ENCODE results near the gene KRTAP2-3. TPM values are rescaled to one million over a fixed set of nuclear protein-coding genes. Genes with fewer than 3 reads are reported as not detected.
"Not testable (repeated sequence)": the region's sequence is repeated elsewhere in the genome, so short reads cannot be mapped to it uniquely, and the experiment has no call there.

The KRTAP2-3 gene
- total RNA-seq, 1 experiment from 2014 or later = not detected

DNA sequence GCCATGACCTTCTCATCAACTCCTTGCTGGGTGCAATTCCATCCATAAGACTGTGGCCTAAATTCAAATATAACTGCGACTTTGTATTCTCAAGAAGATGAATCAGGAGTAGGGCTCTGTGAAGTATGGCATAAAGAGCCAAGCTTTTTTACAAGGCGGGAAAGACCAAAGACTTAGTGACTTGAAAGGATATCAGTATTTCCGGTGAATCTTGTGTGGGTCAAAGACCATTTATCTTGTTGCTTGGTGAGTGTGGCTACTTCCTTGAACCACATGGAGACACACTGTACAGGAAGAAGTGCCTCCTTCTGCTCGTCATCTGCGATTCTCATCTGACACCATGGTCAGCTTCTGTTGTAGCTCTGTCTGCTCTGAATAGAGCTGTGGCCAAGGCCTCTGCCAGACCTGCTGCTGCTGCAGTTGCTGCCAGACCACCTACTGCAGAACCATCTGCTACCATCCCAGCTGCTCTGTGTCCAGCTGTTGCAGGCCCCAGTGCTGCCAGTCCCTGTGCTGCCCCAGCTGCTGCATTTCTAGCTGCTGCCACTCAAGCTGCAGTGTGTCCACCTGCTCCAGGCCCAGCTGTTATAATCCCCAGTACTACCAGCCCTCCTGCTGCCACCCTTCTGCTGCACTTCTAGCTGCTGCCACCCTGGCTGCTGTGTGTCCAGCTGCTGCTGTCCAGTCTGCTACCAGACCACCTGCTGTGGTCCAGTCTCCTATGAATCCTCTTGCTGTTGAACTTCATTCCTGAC, 11.9 kb upstream of the KRTAP2-3 start:
- DNase-seq (ENCODE audit: extremely low read depth, low read depth) = no peak

DNA sequence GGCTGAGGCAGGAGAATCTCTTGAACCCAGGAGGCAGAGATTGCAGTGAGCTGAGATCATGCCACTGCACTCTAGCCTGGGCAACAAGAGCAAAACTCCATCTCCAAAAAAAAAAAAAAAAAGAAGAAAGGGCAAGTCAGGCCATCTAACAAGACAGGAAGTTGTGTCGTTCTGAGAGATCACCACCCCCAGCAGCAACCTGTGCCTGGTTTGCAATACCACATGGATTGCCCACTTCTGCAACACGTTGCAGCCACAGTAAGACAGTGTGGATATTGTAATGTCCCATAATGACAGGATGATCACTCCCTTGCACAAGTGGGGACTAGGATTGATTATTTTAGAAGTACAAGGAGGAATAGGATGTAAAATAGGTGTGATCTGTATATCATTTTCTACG, 9.1 kb upstream of the KRTAP2-3 start:
- no peak for DNase-seq (ENCODE audit: extremely low read depth, low read depth)

DNA sequence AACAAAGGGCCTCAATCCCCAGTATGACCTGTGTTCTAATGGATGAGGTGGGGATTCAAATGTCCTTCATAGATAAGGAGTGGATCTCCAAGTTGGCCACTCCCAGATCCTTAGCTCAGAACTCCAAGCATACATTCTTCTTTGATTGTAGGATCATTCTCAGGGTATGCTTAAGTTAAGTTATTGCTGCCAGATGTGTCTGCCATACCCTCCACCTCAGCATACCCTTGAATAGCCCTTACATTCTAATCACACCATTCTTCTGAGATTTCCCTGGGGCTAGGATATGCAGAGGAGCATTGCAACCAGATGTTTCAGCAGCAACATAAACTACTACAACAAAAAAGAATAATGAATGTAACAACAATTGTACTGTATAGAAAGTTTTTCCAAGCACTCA, 7.4 kb upstream of the KRTAP2-3 start:
- DNase-seq (ENCODE audit: extremely low read depth, low read depth) = no peak

DNA sequence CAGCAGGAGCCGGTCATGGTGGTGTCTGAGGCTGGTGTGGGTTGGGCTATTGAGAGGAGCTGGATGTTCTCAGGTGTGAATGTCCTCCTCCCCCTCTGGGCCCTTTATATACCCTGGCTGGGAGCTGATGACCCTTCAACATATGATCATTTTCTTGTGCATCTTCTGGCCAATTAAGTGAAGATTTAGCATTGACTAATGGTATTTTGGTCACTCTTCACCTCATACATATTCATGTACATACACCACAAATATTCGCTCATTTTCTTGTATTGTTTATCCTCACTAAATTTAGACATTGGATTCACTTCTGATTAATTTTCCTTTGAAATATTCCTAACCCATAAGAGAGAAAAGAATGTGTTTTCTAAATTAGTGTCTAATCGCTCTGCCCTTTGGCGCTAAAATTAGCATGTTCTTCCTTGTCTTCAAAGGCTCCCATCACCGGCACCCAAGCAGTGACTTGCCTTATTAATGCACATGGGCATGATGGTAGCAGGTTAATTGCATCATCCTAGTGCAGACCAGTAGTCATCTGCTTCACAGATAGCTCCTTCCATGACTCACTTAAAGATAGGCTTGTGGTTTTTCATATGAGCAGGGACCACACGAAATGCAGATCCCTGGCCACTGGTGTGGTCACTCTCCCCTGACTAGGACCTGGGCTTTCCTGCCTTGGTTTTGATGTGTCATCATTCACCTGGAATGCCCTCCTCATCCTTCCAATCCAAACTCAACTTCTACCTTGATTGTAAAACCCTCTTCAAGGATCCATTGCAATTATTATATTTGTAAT, 6.1 kb upstream of the KRTAP2-3 start, which contains the start of gene KRTAP2-4:
Gene KRTAP2-4, minus strand, starts transcription at position 51 of the 796 bp plus-strand sequence. Its CDS starts 34 bp downstream, at position 17.
- DNase-seq (ENCODE audit: extremely low read depth, low read depth) = no peak

DNA sequence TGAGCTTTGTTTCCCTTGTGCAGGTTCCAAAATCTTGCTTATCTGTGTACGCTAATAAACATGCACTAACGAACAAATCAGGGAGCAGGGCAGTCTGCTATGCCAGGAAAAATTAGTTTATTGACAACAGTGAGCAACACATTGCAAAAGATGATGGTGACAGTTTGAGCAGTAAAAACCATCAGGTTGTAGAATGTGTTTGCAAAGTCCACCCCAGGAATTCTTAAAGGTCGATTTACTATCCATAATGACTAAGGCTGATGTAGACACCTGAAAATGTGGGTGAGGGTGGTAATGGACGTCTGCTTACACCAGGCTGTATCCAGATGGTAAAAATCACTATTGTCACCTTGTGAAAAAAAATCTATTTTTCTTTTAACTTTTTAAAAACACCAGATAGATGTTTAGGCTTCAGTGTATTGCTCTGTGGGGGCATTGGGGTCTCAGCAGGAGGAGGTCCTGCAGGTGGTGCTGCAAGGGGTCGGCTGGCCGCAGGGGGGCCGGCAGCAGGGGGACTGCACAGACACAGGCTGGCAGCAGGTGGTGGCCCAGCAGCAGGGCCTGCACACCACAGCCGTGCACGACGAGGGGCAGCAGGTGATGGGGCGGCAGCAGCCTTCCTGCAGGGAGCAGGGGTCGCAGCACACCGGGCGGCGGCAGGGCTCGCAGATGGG, 5.2 kb upstream of the KRTAP2-3 start:
- DNase-seq (ENCODE audit: extremely low read depth, low read depth) = not testable (repeated sequence)

DNA sequence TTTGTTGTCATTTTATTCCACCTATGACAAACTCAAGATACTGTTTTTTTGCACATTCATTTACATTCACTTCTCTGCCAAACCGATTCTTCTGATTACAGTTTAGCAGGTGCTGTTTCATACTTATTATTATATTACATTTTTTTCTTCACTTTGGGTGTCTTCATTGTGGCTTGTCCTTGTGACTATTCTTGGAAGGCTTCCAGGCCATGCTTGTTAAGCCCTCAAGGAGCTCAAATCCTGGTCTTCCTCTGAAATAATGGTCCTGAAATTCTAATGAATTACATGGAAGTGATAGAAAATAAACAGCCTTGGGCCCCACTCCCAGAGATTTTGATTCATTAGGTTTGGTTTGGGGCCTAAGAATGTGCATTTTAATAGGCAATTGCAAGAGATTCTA, 4.4 kb upstream of the KRTAP2-3 start:
- DNase-seq (ENCODE audit: extremely low read depth, low read depth) = no peak

DNA sequence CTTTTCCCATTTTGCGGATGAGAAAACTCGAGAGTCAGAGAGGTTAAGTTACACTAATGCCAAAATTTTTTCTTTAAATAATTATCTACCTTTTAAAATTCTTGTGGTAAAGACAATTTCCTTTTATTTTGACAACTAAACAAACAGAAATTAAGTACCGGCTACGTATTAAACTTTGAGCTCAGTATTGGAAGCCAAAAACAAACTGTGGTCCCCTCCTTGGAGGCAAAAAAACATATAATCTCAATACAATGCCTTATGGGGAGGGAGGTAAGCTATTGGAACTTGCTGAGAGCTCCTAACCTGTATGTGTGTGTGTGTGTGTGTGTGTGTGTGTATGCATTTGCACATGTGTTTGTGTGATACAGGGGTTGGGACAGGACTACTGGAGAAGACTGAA, 3.5 kb upstream of the KRTAP2-3 start:
- DNase-seq (ENCODE audit: extremely low read depth, low read depth) = no peak

DNA sequence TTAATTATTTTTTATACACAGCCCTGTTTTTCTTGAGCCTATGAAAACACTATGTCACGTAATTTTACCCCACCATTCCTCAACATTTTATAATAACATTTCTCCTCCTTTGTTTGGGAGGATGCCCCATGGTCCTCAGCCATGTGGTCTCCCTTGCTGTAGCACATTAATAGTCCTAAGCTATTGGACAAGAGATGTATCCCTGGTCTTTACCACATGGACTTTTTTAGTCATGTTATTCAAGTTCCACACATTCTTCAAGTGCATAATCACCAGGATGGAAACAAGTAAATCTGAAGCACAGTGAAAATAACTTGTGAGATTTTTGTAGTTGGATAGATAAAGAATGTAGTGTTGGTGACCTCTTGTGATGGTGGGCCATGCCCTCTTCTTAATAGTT, 2.0 kb upstream of the KRTAP2-3 start:
- DNase-seq (ENCODE audit: extremely low read depth, low read depth) = no peak

DNA sequence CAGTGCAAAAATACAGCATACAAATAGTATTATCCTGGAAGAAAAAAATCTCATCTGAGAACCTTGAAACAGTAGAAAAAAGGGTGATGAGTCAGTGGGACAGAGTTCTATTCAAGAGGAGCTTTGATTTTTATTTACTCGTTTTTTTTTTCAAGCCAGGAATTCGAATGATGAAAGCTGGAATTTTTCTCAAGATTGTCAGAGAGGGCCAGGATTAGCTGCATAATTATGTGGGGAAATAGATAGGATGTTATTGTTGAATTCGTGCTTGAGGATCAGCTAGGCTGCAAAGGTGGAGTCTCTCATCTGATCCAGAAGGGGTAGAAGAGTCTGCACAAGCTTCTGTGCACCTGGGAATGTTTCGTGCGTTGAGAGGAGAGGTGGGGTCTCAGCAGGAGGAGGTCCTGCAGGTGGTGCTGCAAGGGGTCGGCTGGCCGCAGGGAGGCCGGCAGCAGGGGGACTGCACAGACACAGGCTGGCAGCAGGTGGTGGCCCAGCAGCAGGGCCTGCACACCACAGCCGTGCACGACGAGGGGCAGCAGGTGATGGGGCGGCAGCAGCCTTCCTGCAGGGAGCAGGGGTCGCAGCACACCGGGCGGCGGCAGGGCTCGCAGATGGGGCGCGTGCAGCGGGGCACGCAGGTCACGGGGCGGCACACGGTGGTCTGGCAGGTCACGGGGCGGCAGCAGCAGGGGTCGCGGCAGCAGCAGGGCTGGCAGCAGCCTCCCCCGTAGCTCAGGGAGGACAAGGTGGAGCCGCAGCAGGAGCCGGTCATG, 450 bp downstream of the KRTAP2-3 start:
- DNase-seq (ENCODE audit: extremely low read depth, low read depth) = not testable (repeated sequence)

DNA sequence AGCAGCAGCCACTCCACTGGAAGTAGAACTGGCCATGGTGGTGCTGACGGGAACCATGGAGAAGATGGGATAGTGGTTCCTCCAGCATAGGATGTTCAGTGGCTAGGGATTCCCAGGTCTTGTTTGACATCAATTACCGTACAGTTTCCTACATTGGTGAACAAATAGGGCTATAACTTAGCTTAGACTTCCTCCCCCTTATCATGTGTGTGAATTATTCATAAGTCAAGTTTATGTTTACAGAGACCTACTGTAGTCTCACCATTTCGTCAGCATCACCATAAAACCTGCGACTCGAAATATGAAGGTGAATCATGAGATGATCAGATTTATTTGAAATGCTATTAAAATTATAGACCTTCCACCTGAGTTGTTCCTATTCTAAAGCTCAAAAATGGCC, 1.2 kb downstream of the KRTAP2-3 start:
- no peak for DNase-seq (ENCODE audit: extremely low read depth, low read depth)

DNA sequence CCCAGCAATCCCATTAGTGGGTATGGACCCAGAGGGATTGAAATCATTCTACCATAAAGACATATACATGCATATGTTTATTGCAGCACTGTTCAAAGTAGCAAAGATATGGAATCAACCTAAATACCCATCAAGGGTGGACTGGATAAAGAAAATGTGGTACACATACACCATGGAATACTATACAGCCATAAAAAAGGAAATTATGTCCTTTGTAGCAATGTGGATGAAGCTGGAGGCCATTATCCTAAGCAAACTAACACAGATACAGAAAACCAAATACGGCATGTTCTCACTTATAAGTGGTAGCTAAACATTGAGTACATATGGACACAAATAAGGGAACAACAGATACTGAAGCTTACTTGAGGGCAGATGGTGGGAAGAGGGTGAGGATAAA, 2.4 kb downstream of the KRTAP2-3 start:
- no peak for DNase-seq (ENCODE audit: extremely low read depth, low read depth)

DNA sequence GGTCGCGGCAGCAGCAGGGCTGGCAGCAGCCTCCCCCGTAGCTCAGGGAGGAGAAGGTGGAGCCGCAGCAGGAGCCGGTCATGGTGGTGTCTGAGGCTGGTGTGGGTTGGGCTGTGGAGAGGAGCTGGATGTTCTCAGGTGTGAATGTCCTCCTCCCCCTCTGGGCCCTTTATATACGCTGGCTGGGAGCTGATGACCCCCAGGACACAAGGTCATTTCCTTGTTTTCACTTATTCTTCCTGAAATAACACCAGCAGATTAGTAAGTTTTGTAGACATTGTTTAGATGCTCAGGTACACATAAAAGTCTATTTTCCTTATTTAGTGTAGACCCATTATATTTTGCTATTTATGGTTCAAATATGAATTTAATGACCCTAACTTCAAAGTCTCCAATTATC, 4.8 kb downstream of the KRTAP2-3 start, which contains the start of gene KRTAP2-2:
Gene KRTAP2-2, minus strand, starts transcription at position 101 of the 400 bp plus-strand sequence. Its CDS starts 19 bp downstream, at position 82.
- not testable (repeated sequence) for DNase-seq (ENCODE audit: extremely low read depth, low read depth)

DNA sequence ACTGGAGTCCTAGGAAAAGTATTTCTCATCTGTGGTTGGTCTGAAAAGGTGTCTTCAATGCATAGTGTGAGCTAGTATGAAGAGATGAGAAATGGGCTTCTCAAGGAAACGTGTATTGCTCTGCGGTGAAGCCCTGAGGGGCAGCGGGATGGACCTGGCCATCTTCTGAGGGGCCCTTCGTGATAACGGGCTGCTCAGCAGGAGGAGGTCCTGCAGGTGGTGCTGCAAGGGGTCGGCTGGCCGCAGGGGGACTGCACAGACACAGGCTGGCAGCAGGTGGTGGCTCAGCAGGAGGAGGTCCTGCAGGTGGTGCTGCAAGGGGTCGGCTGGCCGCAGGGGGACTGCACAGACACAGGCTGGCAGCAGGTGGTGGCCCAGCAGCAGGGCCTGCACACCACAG, 5.4 kb downstream of the KRTAP2-3 start:
- not testable (repeated sequence) for DNase-seq (ENCODE audit: extremely low read depth, low read depth)

DNA sequence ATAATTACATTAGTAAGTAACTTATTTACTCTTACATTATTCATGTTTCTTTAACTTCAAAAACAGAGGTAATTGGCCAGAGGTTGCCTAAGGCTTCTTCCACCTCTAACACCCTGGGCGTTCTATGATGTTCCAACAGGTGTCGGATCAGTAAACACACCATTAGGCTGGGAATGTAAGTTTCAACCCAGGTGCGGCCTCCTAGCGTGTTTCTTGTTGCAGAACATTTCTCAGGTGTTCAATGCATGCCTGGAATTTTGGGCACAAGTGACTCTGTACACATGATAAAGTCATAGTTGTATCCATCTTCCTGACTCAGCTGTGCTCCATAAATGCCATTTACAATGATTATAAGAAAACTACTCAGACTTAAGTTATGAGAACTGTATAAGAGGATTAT, 5.9 kb downstream of the KRTAP2-3 start:
- DNase-seq (ENCODE audit: extremely low read depth, low read depth) = no peak

DNA sequence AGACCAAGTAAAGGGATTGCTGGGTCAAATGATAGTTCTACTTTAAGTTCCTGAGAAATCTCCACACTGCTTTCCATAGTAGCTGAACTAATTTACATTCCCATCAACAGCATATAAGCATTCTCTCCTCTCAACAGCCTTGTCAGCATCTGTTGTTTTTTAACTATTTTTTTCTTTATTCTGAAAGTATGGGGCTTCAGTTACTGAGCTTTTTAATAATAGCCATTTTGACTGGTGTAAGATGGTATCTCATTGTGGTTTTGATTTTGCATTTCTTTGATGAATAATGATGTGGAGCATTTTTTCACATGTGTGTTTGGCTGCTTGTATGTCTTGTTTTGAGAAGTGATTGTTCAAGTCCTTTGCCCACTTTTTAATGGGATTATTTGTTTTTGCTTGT, 7.3 kb downstream of the KRTAP2-3 start:
- DNase-seq (ENCODE audit: extremely low read depth, low read depth) = no peak

DNA sequence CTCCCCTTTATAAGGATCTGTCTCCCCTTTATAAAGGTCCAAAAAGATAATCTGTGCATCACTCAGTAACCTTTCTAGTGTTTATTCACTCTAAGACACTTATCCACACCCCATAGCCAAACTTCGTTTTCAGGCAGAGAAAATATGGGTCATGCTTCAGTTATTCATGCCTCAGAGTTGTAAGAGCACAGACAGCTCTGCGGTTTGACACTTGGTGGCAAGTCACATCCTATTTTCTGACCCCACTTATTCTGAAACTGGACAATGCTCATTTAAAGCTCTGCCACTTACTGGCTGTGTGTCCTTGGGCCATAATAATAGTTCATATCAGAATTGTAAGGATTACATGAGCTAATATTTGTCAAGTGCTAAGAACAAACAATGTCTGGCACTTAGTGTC, 10.8 kb downstream of the KRTAP2-3 start:
- DNase-seq (ENCODE audit: extremely low read depth, low read depth) = no peak

DNA sequence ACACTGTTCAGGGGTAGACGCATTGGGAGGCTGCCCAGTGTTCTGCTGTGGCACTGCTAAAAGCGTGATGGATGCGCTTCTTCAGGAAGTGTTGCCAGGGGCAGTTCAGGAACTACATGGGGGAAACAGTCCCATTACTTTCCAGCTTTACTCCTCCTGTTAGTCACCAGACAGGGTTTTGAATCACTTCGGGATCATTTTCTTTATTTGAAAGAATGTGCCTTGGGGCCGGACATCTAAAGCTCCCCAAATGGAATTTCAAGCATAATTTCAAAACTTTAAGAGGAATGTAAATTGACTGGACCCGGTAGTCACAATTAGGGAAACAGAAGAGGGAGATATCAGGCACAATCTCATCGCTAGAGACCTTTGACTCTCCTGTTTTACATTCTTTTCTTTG, 11.5 kb downstream of the KRTAP2-3 start:
- no peak for DNase-seq (ENCODE audit: extremely low read depth, low read depth)

DNA sequence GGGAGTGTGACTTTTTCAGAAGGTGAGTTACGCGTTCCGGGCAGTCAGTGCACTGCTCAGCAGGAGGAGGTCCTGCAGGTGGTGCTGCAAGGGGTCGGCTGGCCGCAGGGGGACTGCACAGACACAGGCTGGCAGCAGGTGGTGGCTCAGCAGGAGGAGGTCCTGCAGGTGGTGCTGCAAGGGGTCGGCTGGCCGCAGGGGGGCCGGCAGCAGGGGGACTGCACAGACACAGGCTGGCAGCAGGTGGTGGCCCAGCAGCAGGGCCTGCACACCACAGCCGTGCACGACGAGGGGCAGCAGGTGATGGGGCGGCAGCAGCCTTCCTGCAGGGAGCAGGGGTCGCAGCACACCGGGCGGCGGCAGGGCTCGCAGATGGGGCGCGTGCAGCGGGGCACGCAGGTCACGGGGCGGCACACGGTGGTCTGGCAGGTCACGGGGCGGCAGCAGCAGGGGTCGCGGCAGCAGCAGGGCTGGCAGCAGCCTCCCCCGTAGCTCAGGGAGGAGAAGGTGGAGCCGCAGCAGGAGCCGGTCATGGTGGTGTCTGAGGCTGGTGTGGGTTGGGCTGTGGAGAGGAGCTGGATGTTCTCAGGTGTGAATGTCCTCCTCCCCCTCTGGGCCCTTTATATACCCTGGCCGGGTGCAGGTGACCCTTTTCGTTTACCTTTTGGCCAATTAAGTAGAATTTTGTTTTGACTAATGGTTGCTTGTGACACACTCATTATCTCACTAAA, 13.0 kb downstream of the KRTAP2-3 start, which contains the start of gene KRTAP2-1:
Gene KRTAP2-1, minus strand, starts transcription at position 582 of the 731 bp plus-strand sequence. Its CDS starts 49 bp downstream, at position 533.
- not testable (repeated sequence) for DNase-seq (ENCODE audit: extremely low read depth, low read depth)

DNA sequence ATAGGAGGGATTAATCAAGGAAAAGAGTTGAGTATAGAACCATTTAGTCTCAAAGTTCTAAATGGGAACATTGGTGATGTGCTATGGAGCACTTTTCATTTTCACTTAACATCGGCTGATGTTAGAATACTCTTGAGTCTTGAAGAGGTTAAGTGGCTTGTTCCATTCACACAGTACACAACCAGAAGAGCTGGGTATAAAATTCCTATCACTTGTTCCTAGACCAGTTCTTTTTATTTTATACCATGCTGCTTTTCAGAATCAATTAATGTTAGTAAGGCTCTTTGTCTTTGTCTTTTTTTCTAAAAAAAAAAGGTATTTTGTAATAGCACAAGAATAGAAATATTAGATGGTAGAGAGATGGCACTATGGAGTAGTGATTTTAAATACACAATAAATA, 17.0 kb downstream of the KRTAP2-3 start:
- no peak for DNase-seq (ENCODE audit: extremely low read depth, low read depth)
